Loucy (cell line): ENCODE results near the gene ZNF70.

Source experiments
- H2AFZ ChIP-seq: fragments of 200-600 bp; sonication (generic); 2 replicates; pipeline ENCODE4 v1.6.0; 2016; ENCODE audit warnings: antibody characterized with exemption, mild to moderate bottlenecking, low read length, moderate library complexity
- H3F3A ChIP-seq: fragments of 200-600 bp; 2 replicates; pipeline ENCODE4 v1.6.0; 2016; ENCODE audit warnings: antibody characterized with exemption, low read depth, mild to moderate bottlenecking
- H3K27me3 ChIP-seq: fragments of 200-600 bp; sonication (generic); 2 replicates; pipeline ENCODE4 v1.6.1; 2014; ENCODE audit warnings: low read length, mild to moderate bottlenecking; ENCODE audit not compliant: insufficient read depth, poor library complexity, severe bottlenecking
- H3K36me3 ChIP-seq: fragments of 200-600 bp; sonication (generic); 2 replicates; pipeline ENCODE4 v1.6.1; 2016; ENCODE audit warnings: low read length; ENCODE audit not compliant: insufficient read depth
- H3K4me1 ChIP-seq: fragments of 200-600 bp; sonication (generic); 2 replicates; pipeline ENCODE4 v1.5.1; 2014; ENCODE audit warnings: low read length, mild to moderate bottlenecking; ENCODE audit not compliant: insufficient read depth, poor library complexity, severe bottlenecking
- H3K4me2 ChIP-seq: fragments of 200-600 bp; sonication (generic); 2 replicates; pipeline ENCODE4 v1.6.0; 2014; ENCODE audit warnings: antibody characterized with exemption, low read length, low read depth, mild to moderate bottlenecking; ENCODE audit not compliant: poor library complexity, severe bottlenecking
- H3K4me3 ChIP-seq: fragments of 200-600 bp; sonication (generic); 2 replicates; pipeline ENCODE4 v1.5.1; 2014; ENCODE audit warnings: low read length, mild to moderate bottlenecking, mixed read lengths; ENCODE audit not compliant: poor library complexity, severe bottlenecking
- H3K79me2 ChIP-seq: fragments of 200-600 bp; sonication (generic); 2 replicates; pipeline ENCODE4 v1.6.1; 2014; ENCODE audit warnings: low read length; ENCODE audit not compliant: insufficient read depth
- H3K9ac ChIP-seq: fragments of 200-600 bp; sonication (generic); 2 replicates; pipeline ENCODE4 v1.6.0; 2014; ENCODE audit warnings: mild to moderate bottlenecking, low read depth, low read length, moderate library complexity; ENCODE audit not compliant: poor library complexity, severe bottlenecking
- H3K9me2 ChIP-seq: fragments of 200-600 bp; sonication (generic); replicated peaks from 2 replicates; pipeline ENCODE4 v1.6.1; 2016; ENCODE audit warnings: low read depth, low read length, mixed read lengths
- H3K9me3 ChIP-seq: fragments of 200-600 bp; sonication (generic); 2 replicates; pipeline ENCODE4 v1.6.1; 2014; ENCODE audit warnings: mild to moderate bottlenecking, antibody characterized with exemption, low read length, low read depth; ENCODE audit not compliant: insufficient read depth
- H4K20me1 ChIP-seq: fragments of 200-600 bp; sonication (generic); 2 replicates; pipeline ENCODE4 v1.6.0; 2014; ENCODE audit warnings: antibody characterized with exemption, low read length, mild to moderate bottlenecking; ENCODE audit not compliant: insufficient read depth, poor library complexity, severe bottlenecking
- EZH2phosphoT487 ChIP-seq: fragments of 200-600 bp; IDR thresholded peaks from 2 replicates; pipeline ENCODE4 v1.6.1; 2018; ENCODE audit warnings: antibody characterized with exemption, mild to moderate bottlenecking, moderate library complexity, borderline replicate concordance
- TF ChIP-seq, protein P1 (sequence below): fragments of 200-600 bp; sonication (generic); conservative IDR thresholded peaks from 2 replicates; pipeline ENCODE4 v1.5.1; 2014; ENCODE audit warnings: mild to moderate bottlenecking, antibody characterized with exemption, low read length

Gene ZNF70

DNA sequence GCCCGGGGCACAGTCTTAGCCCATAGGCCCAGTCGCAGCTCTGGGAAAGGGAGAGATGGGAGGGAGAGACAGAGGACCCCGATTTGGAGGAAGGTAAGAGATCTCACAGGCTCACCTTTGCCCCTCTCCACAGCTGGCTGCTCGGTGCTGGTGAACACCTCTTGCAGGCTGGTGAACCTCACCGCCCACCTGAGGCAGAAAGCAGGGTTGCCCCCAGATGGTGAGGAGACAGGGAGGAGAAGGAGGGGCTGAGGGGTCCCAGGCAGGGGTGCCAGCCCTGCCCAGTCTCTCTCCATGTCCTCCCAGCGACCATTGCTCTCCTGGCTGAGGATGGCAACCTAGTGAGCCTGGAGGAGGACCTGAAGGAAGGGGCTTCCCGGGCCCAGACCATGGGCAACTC lies 13.0 kb upstream of the ZNF70 start:
- no peak overlapping the region for H3K4me3 ChIP-seq
- no peaks in the 10 kb centered on the region for H3K9me3 ChIP-seq
- TF ChIP-seq EZH2phosphoT487, result no peak
- TF ChIP-seq, protein P1, sequence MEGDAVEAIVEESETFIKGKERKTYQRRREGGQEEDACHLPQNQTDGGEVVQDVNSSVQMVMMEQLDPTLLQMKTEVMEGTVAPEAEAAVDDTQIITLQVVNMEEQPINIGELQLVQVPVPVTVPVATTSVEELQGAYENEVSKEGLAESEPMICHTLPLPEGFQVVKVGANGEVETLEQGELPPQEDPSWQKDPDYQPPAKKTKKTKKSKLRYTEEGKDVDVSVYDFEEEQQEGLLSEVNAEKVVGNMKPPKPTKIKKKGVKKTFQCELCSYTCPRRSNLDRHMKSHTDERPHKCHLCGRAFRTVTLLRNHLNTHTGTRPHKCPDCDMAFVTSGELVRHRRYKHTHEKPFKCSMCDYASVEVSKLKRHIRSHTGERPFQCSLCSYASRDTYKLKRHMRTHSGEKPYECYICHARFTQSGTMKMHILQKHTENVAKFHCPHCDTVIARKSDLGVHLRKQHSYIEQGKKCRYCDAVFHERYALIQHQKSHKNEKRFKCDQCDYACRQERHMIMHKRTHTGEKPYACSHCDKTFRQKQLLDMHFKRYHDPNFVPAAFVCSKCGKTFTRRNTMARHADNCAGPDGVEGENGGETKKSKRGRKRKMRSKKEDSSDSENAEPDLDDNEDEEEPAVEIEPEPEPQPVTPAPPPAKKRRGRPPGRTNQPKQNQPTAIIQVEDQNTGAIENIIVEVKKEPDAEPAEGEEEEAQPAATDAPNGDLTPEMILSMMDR, result no peak
- H3K4me1 ChIP-seq, result peaks cover 27% of the 10 kb centered on the region
- no peaks in the 10 kb centered on the region for H3K27me3 ChIP-seq
- no peaks in the 10 kb centered on the region for H4K20me1 ChIP-seq
- H3K9ac ChIP-seq, result no peak overlapping the region
- H2AFZ ChIP-seq, result no peak overlapping the region
- H3K9me2 ChIP-seq, result no peaks in the 10 kb centered on the region
- no peaks in the 10 kb centered on the region for H3K79me2 ChIP-seq
- H3K4me2 ChIP-seq, result peak overlapping the region; percentile 52
- H3F3A ChIP-seq, result no peaks in the 10 kb centered on the region
- no peaks in the 10 kb centered on the region for H3K36me3 ChIP-seq

DNA sequence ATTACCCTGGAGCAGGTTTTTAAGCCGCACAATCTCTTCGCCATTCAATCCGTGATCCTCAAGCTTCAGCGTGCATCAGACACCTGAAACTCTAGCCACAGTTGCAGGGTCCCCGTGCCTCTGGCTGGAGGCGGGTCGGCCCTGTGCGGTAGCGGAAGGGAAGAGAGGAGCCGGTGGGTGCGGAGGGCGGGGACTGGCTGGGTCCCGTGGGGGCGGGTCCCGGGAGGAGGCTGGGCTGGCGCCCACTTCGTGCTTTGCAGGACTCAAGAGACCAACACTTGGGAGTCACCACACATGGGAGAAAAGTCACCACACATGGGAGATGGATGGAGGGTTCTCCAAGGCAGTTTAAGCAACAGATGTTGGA lies 12.7 kb upstream of the ZNF70 start:
- Histone ChIP-seq H2AFZ (no peak overlapping the region), H3F3A (no peaks in the 10 kb centered on the region), H3K9me2 (no peaks in the 10 kb centered on the region), H3K9me3 (no peaks in the 10 kb centered on the region), H4K20me1 (no peaks in the 10 kb centered on the region), H3K27me3 (no peaks in the 10 kb centered on the region), H3K4me3 (peak overlapping the region; percentile 41), H3K36me3 (no peaks in the 10 kb centered on the region), H3K79me2 (no peaks in the 10 kb centered on the region), H3K4me1 (peaks cover 27% of the 10 kb centered on the region), H3K4me2 (peak overlapping the region; percentile 52), H3K9ac (peak overlapping the region; percentile 54)
- no peak for TF ChIP-seq EZH2phosphoT487
- TF ChIP-seq, protein P1, result no peak

DNA sequence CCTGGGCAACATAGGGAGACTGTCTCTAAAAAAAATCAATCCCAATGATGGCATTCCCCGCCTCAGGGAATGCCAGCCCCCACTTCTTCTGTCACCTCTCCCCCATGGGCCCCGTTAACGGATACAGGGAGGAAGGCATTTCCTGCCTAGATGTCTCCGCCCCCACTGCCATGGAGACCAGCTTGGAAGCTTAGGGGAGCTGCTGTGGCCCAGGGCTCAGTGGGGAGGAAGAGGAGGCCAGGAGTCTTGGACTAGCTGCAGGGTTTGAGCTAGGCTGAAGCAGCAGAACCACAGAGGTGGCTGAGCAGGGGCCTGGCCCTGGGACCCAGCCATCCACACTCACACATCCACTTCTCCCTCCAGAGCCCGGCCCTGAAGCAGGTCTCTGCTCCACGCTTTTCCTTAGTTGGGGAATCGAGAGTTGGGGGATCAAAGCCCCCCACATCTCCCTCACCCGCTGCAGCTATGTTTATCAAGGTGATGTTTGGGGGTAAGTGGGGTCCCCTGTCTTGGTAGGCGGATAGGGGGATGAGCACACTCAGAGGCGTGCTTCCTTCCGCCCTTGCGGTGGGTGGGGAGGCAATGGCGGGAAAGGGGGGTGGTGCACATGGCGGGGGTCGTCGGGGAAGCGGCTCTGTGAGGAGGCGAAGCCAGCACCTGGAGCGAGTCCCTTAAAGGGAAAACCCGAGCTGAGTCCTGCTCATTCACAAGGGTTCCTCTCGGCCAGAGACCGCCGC lies 12.1 kb upstream of the ZNF70 start, which contains the start of gene C22orf15:
TSS of gene C22orf15 (plus strand) at position 149 of the 737 bp plus-strand sequence. CDS start at position 466, 317 bp downstream.
- H3K9me2 ChIP-seq, result no peaks in the 10 kb centered on the region
- no peak for TF ChIP-seq EZH2phosphoT487
- peaks cover 27% of the 10 kb centered on the region for H3K4me1 ChIP-seq
- no peaks in the 10 kb centered on the region for H3K36me3 ChIP-seq
- H2AFZ ChIP-seq, result no peak within 1 kb of the TSS
- H3K4me3 ChIP-seq, result peak within 1 kb of the TSS; percentile 41
- H4K20me1 ChIP-seq, result no peaks in the 10 kb centered on the region
- no peaks in the 10 kb centered on the region for H3K79me2 ChIP-seq
- peak within 1 kb of the TSS; percentile 52 for H3K4me2 ChIP-seq
- no peaks in the 10 kb centered on the region for H3F3A ChIP-seq
- H3K27me3 ChIP-seq, result no peaks in the 10 kb centered on the region
- H3K9ac ChIP-seq, result peak within 1 kb of the TSS; percentile 54
- H3K9me3 ChIP-seq, result no peaks in the 10 kb centered on the region

DNA sequence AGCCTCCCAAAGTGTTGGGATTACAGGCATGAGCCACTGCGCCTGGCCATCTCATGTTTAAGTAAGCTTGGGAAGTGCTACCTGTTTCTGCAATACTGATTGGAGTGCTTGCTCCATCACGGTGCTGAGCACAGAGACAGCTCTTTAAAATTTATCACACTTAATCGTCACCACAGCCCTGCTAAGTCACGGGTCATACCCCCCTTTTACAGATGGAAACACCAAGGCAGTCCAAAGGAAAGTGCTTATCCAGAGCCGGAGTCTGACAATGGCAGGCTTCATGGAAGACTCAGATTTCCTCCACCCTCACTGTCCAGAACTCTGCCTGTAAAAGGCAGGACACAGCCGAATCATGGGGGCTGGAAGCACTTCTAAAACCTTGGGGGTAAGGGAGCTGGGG lies 9.1 kb upstream of the ZNF70 start:
- no peak overlapping the region for H3K4me2 ChIP-seq
- no peak overlapping the region for H3K4me3 ChIP-seq
- no peak overlapping the region for H3K9ac ChIP-seq
- no peaks in the 10 kb centered on the region for H3K9me2 ChIP-seq
- H2AFZ ChIP-seq, result no peak overlapping the region
- H3K36me3 ChIP-seq, result no peaks in the 10 kb centered on the region
- no peaks in the 10 kb centered on the region for H3K9me3 ChIP-seq
- peaks cover 2% of the 10 kb centered on the region; the same call in 1 of the 2 replicates for H3F3A ChIP-seq
- TF ChIP-seq, protein P1, result no peak
- TF ChIP-seq EZH2phosphoT487, result no peak
- H3K4me1 ChIP-seq, result peaks cover 30% of the 10 kb centered on the region
- no peaks in the 10 kb centered on the region for H3K79me2 ChIP-seq
- no peaks in the 10 kb centered on the region for H4K20me1 ChIP-seq
- no peaks in the 10 kb centered on the region for H3K27me3 ChIP-seq
